HG03196 (cell line): ENCODE data around the gene RGN.
"Not testable (repeated sequence)": the region's sequence is repeated elsewhere in the genome, so short reads cannot be mapped to it uniquely, and the experiment has no call there.

ENCODE experiments used
- ATAC-seq: cut with Tn5 transposase; IDR thresholded peaks from one replicate; pipeline ENCODE4 v1.9.1; 2021; ENCODE audit not compliant: unreplicated experiment

Gene RGN

GRCh38 chrX:47116551-47117110 is 38.4 kb downstream of the RGN start:
- ATAC-seq, result not testable (repeated sequence)

GRCh38 chrX:47124466-47124865 is 46.2 kb downstream of the RGN start:
- ATAC-seq, result not testable (repeated sequence)

- ATAC-seq, result peak; percentile 98
These were observed 51.1 kb downstream of the RGN start for GRCh38 chrX:47129157-47129898.

- no peak for ATAC-seq
These were observed 51.7 kb downstream of the RGN start for GRCh38 chrX:47129899-47130358.

GRCh38 chrX:47133493-47133892 is 55.2 kb downstream of the RGN start:
- no peak for ATAC-seq

- ATAC-seq, result not testable (repeated sequence)
These were observed 57.4 kb downstream of the RGN start for GRCh38 chrX:47135650-47136049.

- ATAC-seq, result no peak
These were observed 59.9 kb downstream of the RGN start for GRCh38 chrX:47138171-47138570.
